Large intestine (tissue), 3 donors: ENCODE results near the gene LTBP2. TPM values are rescaled to one million over a fixed set of nuclear protein-coding genes. Genes with fewer than 3 reads are reported as not detected.

ENCODE experiments used
- DNase-seq, 2 donors: peaks; one replicate each; pipeline versions ENCODE4 v3.0.0 to v3.0.0-alpha.2; 2013
- H3K27ac ChIP-seq: one replicate; pipeline ENCODE4 v1.5.1; 2013; ENCODE audit warnings: low read length
- H3K27me3 ChIP-seq: 2 replicates; pipeline ENCODE4 v1.6.1; 2013; ENCODE audit warnings: low read length; ENCODE audit not compliant: control insufficient read depth, insufficient read depth
- H3K36me3 ChIP-seq: 2 replicates; pipeline ENCODE4 v1.6.1; 2013; ENCODE audit warnings: low read length; ENCODE audit not compliant: control insufficient read depth, insufficient read depth
- H3K4me1 ChIP-seq: one replicate; pipeline ENCODE4 v1.6.1; 2013; ENCODE audit warnings: low read length; ENCODE audit not compliant: control insufficient read depth, insufficient read depth
- H3K4me3 ChIP-seq: one replicate; pipeline ENCODE4 v1.5.1; 2013; ENCODE audit warnings: low read length
- H3K9me3 ChIP-seq: one replicate; pipeline ENCODE4 v1.6.1; 2013; ENCODE audit warnings: mild to moderate bottlenecking, low read depth, low read length, moderate library complexity; ENCODE audit not compliant: control insufficient read depth
- WGBS: methylation state at CpG from one replicate; pipeline ENCODE4 v1.1.5; 2013; ENCODE audit warnings: low lambda C conversion rate; ENCODE audit not compliant: insufficient coverage; 5-methylcytosine and 5-hydroxymethylcytosine counted together
- polyA plus RNA-seq: library from polyadenylated mRNA; unstranded; fragments of 120-200 nt; gene quantifications from one replicate; pipeline ENCODE4 v1.2.1, GENCODE V29; 2013

LTBP2 gene
- polyA plus RNA-seq, 1 donor, result 3.5 TPM

DNA sequence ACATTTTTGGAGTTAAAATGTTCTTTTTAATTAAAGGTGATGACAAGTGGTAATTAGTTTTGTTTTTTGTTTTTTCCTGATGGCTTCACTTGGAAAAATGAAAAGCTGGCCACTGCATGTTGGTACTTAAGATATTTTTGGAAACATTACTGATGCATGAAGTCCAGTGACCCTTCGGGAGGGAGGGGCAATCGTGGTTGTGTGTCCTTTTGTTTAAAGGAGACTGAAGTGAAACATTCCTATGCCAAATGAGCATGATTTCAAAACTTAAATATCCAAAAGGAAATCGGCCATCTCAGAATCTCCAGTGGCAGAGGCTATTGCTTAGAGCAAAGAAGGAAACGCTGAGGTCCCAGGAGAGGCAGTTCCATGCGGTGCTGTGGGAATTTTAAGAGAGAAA, 20.1 kb downstream of the LTBP2 start:
- no peaks in the 10 kb centered on the region for H3K27me3 ChIP-seq
- DNase-seq, result no peak
- 93% methylated on average over 2 of the region's 5 CpGs for WGBS
- peaks cover 31% of the 10 kb centered on the region for H3K4me1 ChIP-seq
- H3K36me3 ChIP-seq, result no peaks in the 10 kb centered on the region
- no peaks in the 10 kb centered on the region for H3K9me3 ChIP-seq
- H3K4me3 ChIP-seq, result no peak overlapping the region
- no peak overlapping the region for H3K27ac ChIP-seq

DNA sequence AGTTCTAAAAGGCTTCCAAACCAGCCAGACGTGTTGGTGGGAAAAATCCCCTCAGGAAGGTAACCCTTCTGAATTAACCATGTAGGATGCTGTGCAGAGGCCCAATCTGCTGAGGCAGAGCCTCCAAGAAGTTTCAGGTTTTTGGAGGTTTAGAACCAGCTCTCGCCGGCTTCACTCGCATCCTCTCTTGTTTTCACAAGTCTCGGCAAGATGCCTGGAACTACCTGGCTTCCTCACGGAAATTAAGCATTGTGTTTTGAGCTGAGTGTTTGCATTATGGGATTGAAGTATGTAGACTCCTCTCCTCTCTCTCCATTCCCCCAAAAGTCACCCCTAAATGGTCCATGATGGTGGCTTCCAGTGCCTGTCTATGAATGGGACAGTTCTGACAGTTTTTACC, 20.6 kb downstream of the LTBP2 start:
- no peak overlapping the region for H3K4me3 ChIP-seq
- no peak for DNase-seq
- no peaks in the 10 kb centered on the region for H3K36me3 ChIP-seq
- peaks cover 31% of the 10 kb centered on the region for H3K4me1 ChIP-seq
- no CpG with 5 or more reads among the region's 6 CpGs for WGBS
- no peaks in the 10 kb centered on the region for H3K27me3 ChIP-seq
- no peaks in the 10 kb centered on the region for H3K9me3 ChIP-seq
- H3K27ac ChIP-seq, result no peak overlapping the region

GRCh38 chr14:74589291-74589879, 22.7 kb downstream of the LTBP2 start:
- Histone ChIP-seq H3K4me1 (peaks cover 21% of the 10 kb centered on the region), H3K27ac (no peak overlapping the region), H3K9me3 (no peaks in the 10 kb centered on the region), H3K36me3 (no peaks in the 10 kb centered on the region), H3K4me3 (no peak overlapping the region), H3K27me3 (no peaks in the 10 kb centered on the region)
- WGBS, result no CpG with 5 or more reads among the region's 5 CpGs
- no peak for DNase-seq

DNA sequence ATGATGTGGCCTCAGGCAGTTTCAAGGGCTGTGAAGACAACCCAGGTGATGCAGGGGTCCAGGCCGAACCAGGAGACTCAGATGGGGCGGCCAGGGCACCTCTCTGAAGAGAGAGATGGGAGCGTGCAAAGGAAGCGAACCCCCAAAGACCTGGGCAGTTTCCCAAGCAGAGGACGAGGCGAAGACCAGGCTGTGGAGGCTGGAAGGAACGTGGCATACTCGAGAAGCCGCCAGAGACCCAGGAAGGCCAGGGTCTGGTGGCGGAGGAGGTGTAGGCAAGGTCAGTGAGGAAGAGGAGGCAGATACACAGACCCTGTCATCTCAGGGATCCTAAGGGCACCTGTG, 24.7 kb downstream of the LTBP2 start:
- WGBS, result no CpG with 5 or more reads among the region's 10 CpGs
- no peak for DNase-seq

GRCh38 chr14:74586681-74587362, 25.2 kb downstream of the LTBP2 start:
- no CpG with 5 or more reads among the region's 18 CpGs for WGBS
- no peak overlapping the region for H3K4me3 ChIP-seq
- no peak for DNase-seq
- H3K36me3 ChIP-seq, result no peaks in the 10 kb centered on the region
- H3K27ac ChIP-seq, result no peak overlapping the region
- no peaks in the 10 kb centered on the region for H3K4me1 ChIP-seq
- H3K9me3 ChIP-seq, result no peaks in the 10 kb centered on the region
- H3K27me3 ChIP-seq, result no peaks in the 10 kb centered on the region

More for the DNA sequence above, 24.7 kb downstream of the LTBP2 start:
- H3K27me3 ChIP-seq, result no peaks in the 10 kb centered on the region
- H3K4me1 ChIP-seq, result peaks cover under 1% of the 10 kb centered on the region
- H3K27ac ChIP-seq, result no peak overlapping the region
- no peak overlapping the region for H3K4me3 ChIP-seq
- H3K9me3 ChIP-seq, result no peaks in the 10 kb centered on the region
- H3K36me3 ChIP-seq, result no peaks in the 10 kb centered on the region

- DNase-seq, result no peak
- H3K4me1 ChIP-seq, result no peaks in the 10 kb centered on the region
- H3K9me3 ChIP-seq, result no peaks in the 10 kb centered on the region
- no peak overlapping the region for H3K27ac ChIP-seq
- no peaks in the 10 kb centered on the region for H3K27me3 ChIP-seq
- no peaks in the 10 kb centered on the region for H3K36me3 ChIP-seq
- H3K4me3 ChIP-seq, result no peak overlapping the region
- no CpG with 5 or more reads among the region's 33 CpGs for WGBS
Observed at GRCh38 chr14:74585406-74586335, 26.4 kb downstream of the LTBP2 start.

DNA sequence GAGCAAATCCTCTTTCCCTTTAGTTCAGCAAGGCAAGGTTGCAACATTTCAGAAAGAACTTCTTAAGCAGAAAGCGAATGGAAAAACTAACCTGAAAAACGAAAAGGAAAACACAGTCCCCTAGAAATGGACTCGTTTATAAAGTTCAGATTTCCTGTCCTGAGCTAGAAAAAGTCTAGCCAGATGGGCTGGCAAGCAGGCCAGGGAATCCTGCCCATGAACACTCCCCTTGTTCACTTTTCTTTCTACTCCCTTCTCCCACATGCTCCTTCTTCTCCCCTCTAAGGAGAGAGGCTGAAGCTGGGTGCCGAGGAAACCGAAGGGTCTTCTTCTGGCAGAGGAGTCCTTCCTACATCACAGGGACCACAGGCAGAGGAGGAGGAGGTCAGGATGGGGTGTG, 27.1 kb downstream of the LTBP2 start:
- WGBS, result no CpG with 5 or more reads among the region's 5 CpGs
- no peak for DNase-seq

GRCh38 chr14:74583689-74584434, 28.2 kb downstream of the LTBP2 start:
- no peaks in the 10 kb centered on the region for H3K4me1 ChIP-seq
- H3K27me3 ChIP-seq, result no peaks in the 10 kb centered on the region
- H3K36me3 ChIP-seq, result no peaks in the 10 kb centered on the region
- H3K9me3 ChIP-seq, result no peaks in the 10 kb centered on the region
- H3K27ac ChIP-seq, result no peak overlapping the region
- H3K4me3 ChIP-seq, result no peak overlapping the region
- DNase-seq, result no peak
- WGBS, result 60% methylated on average over 1 of the region's 6 CpGs

More for the DNA sequence above, 27.1 kb downstream of the LTBP2 start:
- Histone ChIP-seq H3K4me1 (no peaks in the 10 kb centered on the region), H3K27ac (no peak overlapping the region), H3K9me3 (no peaks in the 10 kb centered on the region), H3K27me3 (no peaks in the 10 kb centered on the region), H3K4me3 (no peak overlapping the region), H3K36me3 (no peaks in the 10 kb centered on the region)

DNA sequence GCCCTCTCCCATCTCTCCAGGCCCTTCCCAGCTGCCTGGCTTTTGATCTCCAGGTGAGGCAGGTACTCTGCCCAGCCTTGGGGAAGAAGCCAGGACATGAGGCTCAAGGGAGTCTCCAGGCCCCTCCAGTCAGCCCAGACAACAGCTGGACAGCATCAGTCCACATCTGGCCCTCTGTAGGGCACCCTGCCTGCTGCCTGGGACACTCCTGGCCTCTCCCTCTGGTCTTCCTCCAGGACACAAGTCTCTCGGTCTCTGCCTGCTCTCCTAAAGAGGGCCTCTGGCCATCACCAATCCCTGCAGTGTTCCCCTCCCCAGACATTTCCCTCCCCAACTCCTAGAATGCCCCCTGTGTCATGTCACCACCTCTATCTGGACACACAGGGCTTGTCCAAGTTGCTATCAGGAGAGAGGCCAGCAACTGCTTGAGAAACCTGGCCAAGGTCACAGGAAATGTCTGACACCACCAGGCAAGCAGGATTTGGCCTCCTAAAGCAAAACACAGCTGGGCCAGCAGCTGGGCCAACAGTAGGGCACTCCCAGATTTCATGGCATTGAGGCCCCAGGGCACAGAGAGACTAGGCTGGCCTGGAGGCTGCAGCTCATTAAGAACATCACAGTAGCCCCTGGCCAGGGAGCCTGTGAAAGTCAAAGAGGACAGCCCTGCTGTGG, 29.0 kb downstream of the LTBP2 start:
- no peaks in the 10 kb centered on the region for H3K36me3 ChIP-seq
- H3K27ac ChIP-seq, result no peak overlapping the region
- no CpG with 5 or more reads among the region's 1 CpG for WGBS
- H3K9me3 ChIP-seq, result no peaks in the 10 kb centered on the region
- no peak for DNase-seq
- no peaks in the 10 kb centered on the region for H3K4me1 ChIP-seq
- H3K4me3 ChIP-seq, result no peak overlapping the region
- H3K27me3 ChIP-seq, result no peaks in the 10 kb centered on the region
